Activated CD8-positive, alpha-beta memory T cell treated with anti-CD3 and anti-CD28 coated beads for 4 hours (primary cell): ENCODE measurements around the gene CILP2.
A peak's percentile ranks its signal among the peaks of the same experiment; 100 is the strongest.

Experiments used
- DNase-seq, 2 donors: peaks; one replicate each; pipeline ENCODE4 v3.0.0-alpha.2; 2020; ENCODE audit warnings: low read depth in 2 of 2

CILP2 gene

DNA sequence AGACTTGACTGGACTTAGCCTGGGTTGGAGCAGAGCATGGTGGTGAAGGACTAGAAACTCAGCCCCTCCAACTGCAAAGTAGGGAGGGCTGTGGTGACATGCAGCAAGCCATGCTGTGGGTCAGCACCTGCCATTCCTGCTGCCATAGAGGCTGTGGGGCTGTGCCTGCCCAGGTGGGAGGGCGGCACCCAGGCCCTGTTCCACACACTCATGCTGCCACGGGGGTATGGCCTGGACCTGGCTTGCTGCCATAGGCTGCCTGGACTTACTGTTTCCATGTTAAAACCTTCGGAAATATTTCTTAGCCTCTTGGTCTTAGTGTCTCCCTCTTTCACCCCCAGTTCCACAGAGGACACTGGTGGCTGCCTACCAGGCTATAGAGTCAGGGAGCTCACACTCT, 29.3 kb downstream of the CILP2 start:
- DNase-seq = no peak

DNA sequence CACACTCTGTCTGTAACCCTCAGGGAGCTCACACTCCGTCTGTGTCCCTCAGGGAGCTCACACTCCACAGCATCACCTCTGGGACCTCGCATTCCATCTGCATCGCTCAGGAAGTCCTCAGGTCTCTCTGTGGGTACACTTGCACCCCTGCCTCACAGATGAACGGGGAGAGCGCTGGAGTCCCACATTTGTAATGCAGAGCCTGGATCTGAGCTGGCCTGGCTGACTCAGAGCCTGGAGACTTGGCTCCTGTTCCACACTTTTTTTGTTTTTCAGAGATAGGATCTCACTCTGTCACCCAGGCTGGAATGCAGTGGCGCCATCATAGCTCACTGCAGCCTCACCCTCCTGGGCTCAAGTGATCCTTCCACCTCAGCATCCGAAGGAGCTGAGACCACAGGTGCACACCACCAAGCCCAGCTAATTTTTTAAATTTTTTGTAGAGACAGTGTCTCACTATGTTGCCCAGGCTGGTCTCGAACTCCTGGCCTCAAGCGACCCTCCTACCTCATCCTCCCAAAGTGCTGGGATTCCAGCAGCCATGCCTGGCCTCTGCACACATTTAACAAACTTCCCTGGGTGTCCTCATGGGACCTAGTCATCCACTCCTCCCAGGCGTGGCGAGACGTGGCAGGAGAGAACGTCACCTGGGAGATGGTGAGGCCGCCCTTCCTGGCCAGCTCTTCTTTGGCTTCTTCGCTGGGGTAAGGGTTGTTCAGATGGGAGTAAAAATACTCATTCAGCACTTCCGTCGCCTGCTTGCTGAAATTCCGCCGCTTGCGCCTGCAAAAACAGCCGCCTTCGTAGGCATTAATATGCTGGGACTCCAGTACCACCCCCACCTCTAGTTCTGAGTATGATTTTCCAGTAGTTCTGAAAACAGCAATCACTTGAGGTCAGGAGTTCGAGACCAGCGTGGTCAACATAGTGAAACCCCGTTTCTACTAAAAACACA, 31.0 kb downstream of the CILP2 start:
- no peak for DNase-seq

DNA sequence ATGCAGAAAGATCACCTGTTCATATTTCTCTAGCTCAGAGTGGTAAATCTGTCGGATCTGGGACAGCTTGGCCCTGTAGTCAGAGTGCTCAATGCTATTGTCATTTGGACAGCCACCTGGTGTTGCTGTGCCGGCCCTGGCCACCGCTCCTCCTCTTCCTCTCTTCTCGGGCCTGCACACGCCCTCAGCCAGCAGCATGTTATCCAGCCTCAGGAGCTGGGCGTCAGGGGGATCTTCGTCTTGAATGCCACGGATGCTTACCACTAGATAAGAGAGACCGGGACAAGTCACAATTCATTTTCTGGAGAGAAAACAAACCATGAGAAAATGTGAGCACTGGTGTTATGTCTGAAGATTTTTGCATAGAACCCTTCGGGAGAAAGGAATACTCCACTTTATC, 32.5 kb downstream of the CILP2 start:
- no peak for DNase-seq

DNA sequence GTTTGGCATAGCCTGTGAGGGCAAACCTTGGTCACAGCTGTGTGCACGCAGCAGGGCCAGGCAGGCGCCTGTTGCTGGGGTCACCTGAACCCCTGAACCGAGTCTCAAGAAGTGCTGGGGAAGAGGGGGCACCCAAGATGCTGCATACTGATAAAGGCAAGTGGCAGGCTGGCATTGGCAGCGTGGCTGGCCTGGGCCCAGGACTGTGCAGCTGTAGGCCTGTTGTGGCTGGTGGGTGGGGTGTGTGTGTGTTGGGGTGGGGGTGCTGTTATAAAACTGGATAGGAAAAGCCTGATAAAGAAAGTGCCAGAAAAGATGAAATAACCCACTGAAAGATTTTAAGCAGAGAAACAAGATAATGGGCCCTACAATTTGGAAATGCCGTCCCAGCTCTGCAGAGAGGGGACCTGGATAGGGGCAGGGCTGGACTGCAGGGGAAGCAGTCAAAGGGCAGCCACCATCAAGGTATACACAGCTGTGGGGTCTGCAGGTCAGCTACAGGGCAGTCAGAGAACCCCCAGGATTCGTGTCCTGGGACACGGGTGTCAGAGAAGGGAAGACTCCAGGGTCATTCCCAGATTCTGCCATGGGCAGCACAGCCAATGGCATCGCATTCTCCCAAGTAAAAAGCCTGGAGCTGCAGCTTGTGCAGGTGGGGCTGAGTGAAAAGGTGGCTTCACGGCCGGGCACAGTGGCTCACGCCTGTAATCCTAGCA, 33.2 kb downstream of the CILP2 start:
- no peak for DNase-seq

DNA sequence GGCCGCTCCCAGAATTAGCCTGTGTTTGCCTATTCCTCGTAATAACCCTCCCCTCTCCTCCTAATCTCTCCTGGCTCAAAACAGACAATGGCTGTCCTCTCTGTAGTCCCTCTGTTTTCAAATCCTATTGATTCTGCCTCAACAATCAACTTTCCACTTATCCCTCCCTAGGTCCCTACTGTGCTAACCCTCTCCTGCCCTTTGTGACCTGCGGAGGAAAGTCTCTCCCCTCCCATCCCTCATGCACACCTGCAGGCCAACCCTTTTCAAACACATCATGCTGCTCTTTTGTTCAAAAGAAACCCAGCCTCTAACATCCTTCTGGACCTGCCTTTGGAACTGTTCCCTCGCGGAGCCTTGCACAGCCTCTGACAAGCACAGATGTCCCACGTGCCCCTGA, 37.3 kb downstream of the CILP2 start:
- no peak for DNase-seq

DNA sequence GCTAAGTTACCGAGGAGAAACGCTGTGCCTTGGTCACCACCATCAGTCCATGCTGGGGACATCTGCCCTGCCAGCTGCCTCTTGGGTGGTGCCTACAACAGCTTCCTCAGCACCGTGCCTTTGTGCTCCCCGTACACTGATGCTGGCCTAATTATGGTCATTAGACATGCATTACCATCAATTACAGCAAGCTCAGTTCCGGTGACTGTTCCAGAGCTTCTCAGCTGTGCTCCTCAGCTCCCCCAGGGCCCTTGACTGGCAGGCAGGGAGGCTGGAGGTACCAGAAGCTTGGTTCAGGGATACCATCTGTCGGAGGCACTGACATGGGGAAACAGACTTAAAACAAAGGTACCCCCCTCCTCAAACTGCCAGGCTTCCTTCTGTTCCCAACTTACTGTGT, 40.2 kb downstream of the CILP2 start:
- DNase-seq = no peak

DNA sequence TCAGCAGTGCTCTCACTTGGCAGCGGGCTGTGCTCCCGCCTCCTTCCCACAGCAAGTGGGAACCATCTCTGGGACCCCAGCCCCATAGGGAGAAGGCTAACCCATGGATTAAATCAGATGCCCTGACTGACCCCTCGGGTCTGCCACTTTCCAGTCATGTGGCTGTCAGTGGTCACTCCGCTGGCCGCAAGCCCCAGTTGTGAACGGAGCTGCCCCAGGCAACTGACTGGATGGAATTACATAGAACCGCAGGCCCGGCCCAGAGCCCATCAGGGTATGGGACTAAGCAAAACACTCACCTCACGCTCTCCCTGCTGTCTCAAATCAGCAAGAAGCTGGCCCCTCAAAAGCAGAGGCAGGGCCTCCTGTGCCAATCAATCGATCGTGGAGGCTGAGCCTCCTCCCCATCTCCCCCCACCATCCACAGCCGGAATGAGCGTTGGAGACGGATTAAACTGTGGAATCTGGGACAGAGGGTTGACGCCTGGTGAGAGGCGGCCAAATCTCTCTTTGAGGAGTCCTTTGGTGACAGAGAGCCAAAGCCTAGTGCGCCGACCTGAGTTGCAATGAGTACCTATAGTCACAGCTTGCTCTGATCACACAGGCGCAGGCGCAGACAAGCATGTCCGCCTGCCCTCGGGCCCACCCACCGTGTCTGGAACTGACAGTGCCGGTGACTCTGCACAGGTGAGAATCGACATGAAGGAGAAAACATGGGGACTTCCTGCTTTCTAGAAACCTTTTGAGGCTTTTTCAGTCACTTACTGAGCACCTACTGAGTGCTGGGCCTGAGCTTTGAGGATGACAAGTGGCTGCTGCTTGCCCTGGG, 41.7 kb downstream of the CILP2 start:
- no peak for DNase-seq

DNA sequence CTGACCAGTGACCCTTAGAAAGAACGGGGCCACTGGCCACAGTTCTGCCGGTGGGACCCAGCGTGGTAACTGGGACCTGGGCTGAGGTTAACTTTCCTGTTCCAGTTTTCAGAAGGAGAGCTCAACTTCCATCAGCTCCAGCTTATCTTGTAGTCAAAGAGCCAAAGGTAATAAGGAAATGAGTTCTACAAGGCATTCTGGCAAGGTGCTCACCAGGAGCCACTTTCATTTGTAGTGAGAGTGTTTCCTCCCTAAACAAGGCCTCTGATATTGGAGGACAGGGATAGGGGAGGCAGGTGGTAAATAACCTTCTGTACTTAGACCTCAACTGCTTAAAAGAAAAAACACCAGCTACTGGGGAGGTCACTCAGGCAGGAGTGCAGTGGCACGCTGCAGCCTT, 42.4 kb downstream of the CILP2 start:
- no peak for DNase-seq

DNA sequence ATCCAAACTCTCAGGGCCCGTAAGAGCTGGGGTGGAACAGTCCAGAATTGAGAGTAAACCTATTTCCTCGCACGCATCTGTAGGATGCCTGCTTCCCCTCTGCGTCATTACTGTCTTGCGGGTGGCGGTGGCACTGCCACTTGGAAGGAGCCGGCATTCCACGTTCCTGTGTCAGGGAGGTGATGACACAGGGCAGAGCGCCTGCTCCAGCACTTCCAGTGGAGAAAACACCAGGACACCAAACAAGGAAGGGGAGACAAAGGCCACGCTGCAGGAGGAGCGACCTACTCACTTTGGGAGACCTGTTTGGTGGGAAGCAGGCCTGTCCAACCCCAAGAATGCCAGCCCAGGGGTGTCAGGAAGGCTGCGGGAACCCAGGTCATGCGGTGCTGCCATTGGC, 43.3 kb downstream of the CILP2 start:
- no peak for DNase-seq

DNA sequence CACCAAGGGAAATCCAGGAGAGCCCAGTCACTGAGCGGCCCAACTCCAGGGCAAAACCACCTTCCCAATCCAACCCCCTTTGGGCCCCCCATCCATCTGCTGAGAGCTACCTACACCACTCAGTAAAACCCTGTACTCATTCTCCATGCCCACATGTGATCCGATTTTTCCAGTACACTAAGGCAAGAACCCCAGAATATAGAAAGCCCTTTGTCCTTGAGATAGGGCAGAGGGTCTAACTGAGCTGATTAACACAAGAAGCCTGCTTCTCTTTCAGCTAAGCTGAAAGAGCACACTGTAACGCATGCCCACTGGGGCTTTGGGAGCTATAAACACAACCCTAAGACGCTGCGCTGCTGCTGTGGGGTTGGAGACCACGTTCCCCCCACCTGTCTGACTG, 44.4 kb downstream of the CILP2 start:
- DNase-seq = no peak

DNA sequence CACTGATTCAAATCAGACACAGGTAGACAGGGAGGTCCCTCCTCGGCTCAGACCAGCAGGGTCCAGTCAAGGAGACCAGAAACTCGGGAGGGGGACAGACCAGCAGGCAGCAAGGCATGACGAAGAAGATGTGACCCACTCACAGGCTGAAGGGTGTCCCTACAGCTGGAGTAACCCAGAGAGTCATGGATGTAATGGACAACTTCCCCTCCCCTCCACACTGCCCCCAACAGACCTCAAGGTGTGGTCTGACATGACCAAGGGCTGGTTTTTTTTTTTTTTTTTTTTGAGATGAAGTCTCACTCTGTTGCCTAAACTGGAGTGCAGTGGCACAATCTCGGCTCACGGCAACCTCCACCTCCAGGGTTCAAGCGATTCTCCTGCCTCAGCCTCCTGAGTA, 46.3 kb downstream of the CILP2 start:
- no peak for DNase-seq

DNA sequence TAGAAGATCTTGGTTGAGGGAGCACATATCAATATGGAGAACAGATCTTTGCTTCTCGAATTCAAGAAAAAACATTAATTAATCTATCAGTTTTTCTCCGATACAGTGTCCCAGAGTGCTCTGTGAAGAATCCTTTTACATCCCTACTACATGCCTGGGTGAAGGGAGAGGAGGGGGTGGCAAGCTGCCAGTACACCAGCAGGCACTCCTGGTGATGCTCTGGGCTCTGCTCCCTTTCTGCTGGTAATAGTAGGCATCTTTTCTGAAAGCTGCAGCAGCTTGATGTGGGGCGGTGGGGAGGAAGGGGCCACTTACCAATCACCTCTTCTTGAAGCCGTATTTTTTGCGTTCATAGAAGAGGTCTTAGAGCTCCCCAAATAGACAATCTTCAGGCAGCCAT, 49.7 kb downstream of the CILP2 start:
- DNase-seq = no peak

DNA sequence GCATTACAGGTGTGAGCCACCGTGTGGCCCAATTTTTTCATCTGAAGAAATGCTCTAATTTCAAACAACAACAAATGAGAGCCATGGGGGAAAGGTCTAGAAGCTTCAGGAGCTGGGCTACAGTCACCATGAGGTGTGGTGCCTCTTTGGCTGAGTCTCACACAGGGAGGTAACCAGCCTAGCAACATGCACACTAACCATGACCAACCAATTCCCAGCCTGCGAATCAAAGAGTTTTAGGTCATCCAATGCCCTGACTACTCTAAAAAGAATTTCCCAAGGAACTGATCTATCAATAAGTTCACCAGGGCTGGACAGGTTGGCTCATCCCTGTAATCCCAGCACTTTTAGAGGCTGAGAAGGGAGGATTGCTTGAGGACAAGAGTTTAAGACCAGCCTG, 50.5 kb downstream of the CILP2 start:
- no peak for DNase-seq

DNA sequence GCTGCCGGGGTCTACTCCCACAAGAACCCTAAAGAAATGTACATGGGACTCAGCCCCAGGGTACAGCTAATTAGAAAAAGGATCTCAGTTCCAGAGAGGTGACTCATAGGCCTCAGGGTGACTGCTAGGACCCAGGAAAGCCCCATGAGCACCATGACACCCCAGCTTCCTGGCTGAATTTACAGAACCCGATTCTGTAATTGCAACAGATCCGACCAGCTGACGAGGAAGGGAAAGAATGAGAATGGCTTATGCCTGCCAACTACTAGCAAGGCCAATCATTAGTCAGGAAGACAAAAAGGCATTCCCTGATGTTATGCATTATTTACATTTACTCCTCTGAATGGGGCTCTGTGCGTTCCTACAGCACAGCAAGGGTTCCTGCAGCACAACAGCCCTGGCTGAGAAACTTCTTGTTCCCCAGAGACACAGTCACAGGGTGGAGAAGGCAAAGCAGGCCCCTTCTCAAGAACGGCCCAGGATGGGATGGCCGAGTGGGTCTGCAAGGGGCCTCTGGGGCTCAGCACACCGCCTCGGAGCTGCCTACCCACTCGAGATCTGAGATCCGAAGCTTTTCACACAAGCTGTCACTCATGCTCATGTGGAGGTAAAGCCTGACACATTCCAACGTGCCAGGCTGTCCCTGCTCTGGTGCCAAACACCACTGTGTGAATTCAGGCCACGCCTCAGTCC, 53.2 kb downstream of the CILP2 start:
- DNase-seq = peak; percentile 41 to 51

DNA sequence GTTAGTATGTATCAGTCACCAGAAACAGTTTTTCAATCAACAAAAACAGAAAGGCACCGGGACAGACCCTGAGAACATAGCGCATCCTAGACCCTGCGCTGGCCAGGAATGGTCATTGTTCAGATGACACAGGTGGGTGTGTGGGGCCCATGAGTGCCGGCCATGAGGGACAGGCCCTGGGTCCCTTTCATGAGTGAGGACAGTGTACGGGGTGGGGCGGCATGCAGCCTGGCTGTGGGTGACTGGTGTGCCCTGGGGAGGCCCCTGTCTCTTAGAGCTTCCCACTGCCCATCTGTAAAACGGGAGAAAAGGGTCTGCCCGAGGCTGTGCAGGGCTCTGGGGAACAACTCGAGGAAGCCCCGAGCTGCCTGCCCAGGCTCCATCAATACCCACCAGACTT, 54.6 kb downstream of the CILP2 start:
- DNase-seq = no peak

DNA sequence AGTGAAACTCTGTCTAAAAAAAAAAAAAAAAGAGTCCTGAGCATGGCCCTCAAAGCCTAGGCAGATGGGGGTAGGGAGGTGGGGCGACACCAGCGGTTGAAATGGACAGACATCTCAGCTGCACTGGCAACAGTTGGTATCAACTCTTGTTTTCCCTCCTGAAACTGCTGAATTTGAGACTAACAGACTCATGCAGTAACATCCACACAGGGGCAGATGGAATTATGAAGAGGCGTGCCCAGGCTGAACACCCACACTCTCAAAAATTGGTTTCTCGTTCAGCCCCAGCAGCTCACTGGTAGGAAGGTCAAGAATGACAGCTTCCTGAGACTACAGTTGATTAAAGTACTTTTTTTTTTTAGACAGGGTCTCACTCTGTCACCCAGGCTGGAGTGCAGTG, 56.3 kb downstream of the CILP2 start:
- DNase-seq = no peak

DNA sequence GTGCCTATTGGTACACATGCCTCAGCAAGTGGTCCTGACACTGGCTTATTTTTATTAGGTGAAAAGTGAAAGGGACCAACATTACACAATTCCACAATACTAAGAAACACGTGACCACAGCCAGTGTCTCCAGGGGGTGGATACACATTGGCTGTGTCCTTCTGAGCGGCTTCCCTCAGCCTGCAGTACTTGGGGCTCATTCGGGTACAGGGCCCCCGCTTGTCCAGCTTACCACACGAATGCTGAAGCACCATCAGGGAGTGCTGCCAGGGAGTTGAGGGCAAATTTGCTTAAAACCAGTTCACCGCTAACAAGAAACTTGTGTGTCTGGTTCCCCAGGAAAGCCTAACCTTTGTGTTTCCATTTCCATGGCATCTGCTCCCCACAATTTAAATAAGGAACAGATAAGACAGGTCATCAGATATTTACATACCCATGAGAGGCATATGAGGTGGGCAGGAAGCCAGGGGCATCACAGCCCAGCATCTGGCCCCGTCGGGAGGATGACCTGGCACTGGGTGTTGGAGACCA, 57.2 kb downstream of the CILP2 start:
- DNase-seq = no peak
